Type B pancreatic cell (in vitro differentiated cells): Measurements from ENCODE around the gene FHAD1. TPM values are rescaled to one million over a fixed set of nuclear protein-coding genes. Genes with fewer than 3 reads are reported as not detected.
A peak's percentile ranks its signal among the peaks of the same experiment; 100 is the strongest.
"Not testable (repeated sequence)": the region's sequence is repeated elsewhere in the genome, so short reads cannot be mapped to it uniquely, and the experiment has no call there.

ENCODE experiments used
- DNase-seq: peaks from one replicate; pipeline ENCODE4 v3.0.0; 2021; ENCODE audit warnings: mixed read lengths; ENCODE audit not compliant: unreplicated experiment; ENCODE audit errors: extremely low spot score
- H3K27ac Mint-ChIP-seq: 2 replicates; pipeline ENCODE4 v1.8.0; 2021; ENCODE audit warnings: mild to moderate bottlenecking, mixed read lengths
- H3K27me3 Mint-ChIP-seq: 2 replicates; pipeline ENCODE4 v1.8.0; 2021; ENCODE audit warnings: mixed read lengths
- H3K36me3 Mint-ChIP-seq: 2 replicates; pipeline ENCODE4 v1.8.0; 2021; ENCODE audit warnings: mixed read lengths
- H3K4me1 Mint-ChIP-seq: one replicate; pipeline ENCODE4 v1.8.0; 2021; ENCODE audit warnings: mixed read lengths; ENCODE audit not compliant: unreplicated experiment
- H3K4me3 Mint-ChIP-seq: 2 replicates; pipeline ENCODE4 v1.8.0; 2021; ENCODE audit warnings: mild to moderate bottlenecking, mixed read lengths
- H3K9me3 Mint-ChIP-seq: 2 replicates; pipeline ENCODE4 v1.8.0; 2021; ENCODE audit warnings: mixed read lengths
- CTCF ChIP-seq: fragments of 200-600 bp; sonication (generic); conservative IDR thresholded peaks from 2 replicates; pipeline ENCODE4 v1.5.0; 2021; ENCODE audit warnings: antibody characterized with exemption, mild to moderate bottlenecking
- total RNA-seq: library from RNA; stranded (reverse); gene quantifications from 2 replicates; pipeline ENCODE4 v1.2.1, GENCODE V29; 2021; ENCODE audit warnings: low replicate concordance

The FHAD1 gene
- total RNA-seq, 1 donor from 2014 or later = 3.8 TPM

GRCh38 chr1:15296585-15297321 is 49.7 kb downstream of the FHAD1 start:
- no peak for TF ChIP-seq CTCF
- H3K27ac Mint-ChIP-seq = no peak overlapping the region
- no peak overlapping the region for H3K4me3 Mint-ChIP-seq
- no peak for DNase-seq
- H3K27me3 Mint-ChIP-seq = no peaks in the 10 kb centered on the region
- H3K9me3 Mint-ChIP-seq = no peaks in the 10 kb centered on the region
- H3K36me3 Mint-ChIP-seq = no peaks in the 10 kb centered on the region
- H3K4me1 Mint-ChIP-seq = peaks cover 4% of the 10 kb centered on the region

- not testable (repeated sequence) for H3K4me3 Mint-ChIP-seq, H3K4me1 Mint-ChIP-seq, H3K27ac Mint-ChIP-seq, H3K36me3 Mint-ChIP-seq, H3K27me3 Mint-ChIP-seq, H3K9me3 Mint-ChIP-seq, DNase-seq
Observed at GRCh38 chr1:15297975-15298374, 51.0 kb downstream of the FHAD1 start.

GRCh38 chr1:15299179-15299578 is 52.2 kb downstream of the FHAD1 start:
- no peaks in the 10 kb centered on the region for H3K27me3 Mint-ChIP-seq
- no peak for DNase-seq
- no peak overlapping the region for H3K27ac Mint-ChIP-seq
- H3K4me3 Mint-ChIP-seq = no peak overlapping the region
- TF ChIP-seq CTCF = no peak
- no peaks in the 10 kb centered on the region for H3K36me3 Mint-ChIP-seq
- H3K4me1 Mint-ChIP-seq = peaks cover 4% of the 10 kb centered on the region
- H3K9me3 Mint-ChIP-seq = no peaks in the 10 kb centered on the region

- no peaks in the 10 kb centered on the region for H3K9me3 Mint-ChIP-seq
- H3K4me3 Mint-ChIP-seq = no peak overlapping the region
- H3K27me3 Mint-ChIP-seq = peaks cover 1% of the 10 kb centered on the region
- H3K4me1 Mint-ChIP-seq = peaks cover 7% of the 10 kb centered on the region
- no peak overlapping the region for H3K27ac Mint-ChIP-seq
- H3K36me3 Mint-ChIP-seq = no peaks in the 10 kb centered on the region
- no peak for TF ChIP-seq CTCF
- DNase-seq = no peak
Observed at GRCh38 chr1:15299806-15300205, 52.8 kb downstream of the FHAD1 start.

GRCh38 chr1:15303935-15304334 is 56.9 kb downstream of the FHAD1 start:
- peaks cover 3% of the 10 kb centered on the region for H3K27me3 Mint-ChIP-seq
- peaks cover 6% of the 10 kb centered on the region for H3K4me1 Mint-ChIP-seq
- H3K9me3 Mint-ChIP-seq = no peaks in the 10 kb centered on the region
- H3K4me3 Mint-ChIP-seq = no peak overlapping the region
- H3K27ac Mint-ChIP-seq = no peak overlapping the region
- H3K36me3 Mint-ChIP-seq = no peaks in the 10 kb centered on the region
- no peak for TF ChIP-seq CTCF
- DNase-seq = no peak

GRCh38 chr1:15304708-15305467 is 57.9 kb downstream of the FHAD1 start:
- Mint-ChIP-seq H3K27me3 (peaks cover 6% of the 10 kb centered on the region), H3K4me3 (no peak overlapping the region), H3K36me3 (no peaks in the 10 kb centered on the region), H3K4me1 (peaks cover 6% of the 10 kb centered on the region), H3K9me3 (no peaks in the 10 kb centered on the region), H3K27ac (no peak overlapping the region)
- TF ChIP-seq CTCF = peak; percentile 95
- DNase-seq = no peak
